ENCODE measurements around the gene TSPAN1.

TSPAN1 gene

DNA sequence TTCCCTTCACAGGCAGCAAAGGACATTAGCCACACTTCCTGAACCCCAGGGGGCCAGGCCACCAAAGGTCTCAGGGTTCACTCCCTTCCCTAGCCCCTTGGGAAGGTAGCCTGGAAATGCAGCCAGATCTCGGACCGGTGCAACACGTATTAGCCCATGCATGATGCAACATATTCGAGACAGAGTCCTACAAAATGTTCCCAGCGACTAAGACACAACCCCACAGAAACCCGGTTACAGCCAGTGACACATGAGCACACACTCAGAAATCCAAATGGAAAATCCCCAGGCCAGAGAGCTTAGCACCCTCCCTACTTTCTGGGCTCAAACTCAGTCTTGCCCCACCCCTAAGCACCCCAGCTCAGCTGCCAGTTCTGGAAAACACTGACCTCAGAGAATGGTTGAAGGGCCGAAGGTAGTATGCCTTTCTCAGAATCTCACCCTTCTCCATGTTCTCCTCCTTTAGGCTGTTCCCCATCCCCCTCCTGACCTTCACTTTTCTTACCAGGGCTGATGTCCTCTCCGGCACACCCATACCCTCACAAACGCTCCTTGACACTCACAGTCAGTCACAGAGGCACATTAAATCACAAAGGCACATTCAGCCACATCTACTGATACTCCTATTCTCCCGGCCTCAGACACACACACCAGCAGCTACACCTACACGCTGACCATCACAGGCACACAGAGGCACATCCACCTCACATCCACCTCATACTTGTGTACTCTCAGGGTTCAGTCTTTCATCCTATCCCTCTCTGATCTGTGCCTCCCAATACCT is at the start of gene TSPAN1:
TSPAN1 (plus strand) TSS at position 640 of the 784 bp plus-strand sequence. CDS start 6,021 bp downstream, outside the sequence.
- DNase-seq (ENCODE audit: low read depth in 2 of 2), result no peak

DNA sequence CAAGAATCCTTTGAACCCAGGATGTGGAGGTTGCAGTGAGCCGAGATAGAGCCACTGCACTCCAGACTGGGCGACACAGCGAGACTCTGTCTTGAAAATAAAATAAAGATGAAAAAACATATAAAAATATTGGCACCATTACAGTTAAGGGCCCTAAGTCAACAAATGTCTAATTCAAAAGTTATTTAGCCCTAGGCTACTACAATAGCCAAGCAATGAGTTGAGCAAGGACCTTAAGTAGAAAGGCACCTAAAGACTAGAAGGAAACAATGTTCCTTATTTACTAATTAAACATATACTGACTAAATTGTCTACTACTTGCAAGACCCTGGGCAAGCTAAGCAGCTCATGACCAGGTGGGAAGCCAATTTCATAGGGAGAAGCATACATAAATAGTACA is 46.5 kb upstream of the TSPAN1 start:
- no peak for DNase-seq (ENCODE audit: low read depth in 2 of 2)

DNA sequence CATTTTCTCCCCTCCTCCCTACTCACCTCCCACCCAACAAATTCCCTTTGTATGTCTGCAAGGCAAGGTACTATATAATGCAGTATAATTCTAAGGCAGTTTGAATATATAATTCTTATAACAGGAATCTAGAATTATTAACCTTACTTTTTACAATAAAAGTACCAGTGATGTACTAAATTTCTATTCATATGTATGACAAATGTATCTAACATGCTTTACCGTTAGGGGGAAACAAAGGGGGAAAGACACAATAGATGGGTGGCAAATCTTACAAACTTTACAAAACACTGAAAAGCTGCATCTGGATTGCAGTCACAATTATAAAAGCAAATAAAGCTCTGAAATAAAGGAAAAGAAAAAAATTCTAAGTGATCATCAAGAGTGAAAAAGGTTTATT is 44.8 kb upstream of the TSPAN1 start:
- no peak for DNase-seq (ENCODE audit: low read depth in 2 of 2)

DNA sequence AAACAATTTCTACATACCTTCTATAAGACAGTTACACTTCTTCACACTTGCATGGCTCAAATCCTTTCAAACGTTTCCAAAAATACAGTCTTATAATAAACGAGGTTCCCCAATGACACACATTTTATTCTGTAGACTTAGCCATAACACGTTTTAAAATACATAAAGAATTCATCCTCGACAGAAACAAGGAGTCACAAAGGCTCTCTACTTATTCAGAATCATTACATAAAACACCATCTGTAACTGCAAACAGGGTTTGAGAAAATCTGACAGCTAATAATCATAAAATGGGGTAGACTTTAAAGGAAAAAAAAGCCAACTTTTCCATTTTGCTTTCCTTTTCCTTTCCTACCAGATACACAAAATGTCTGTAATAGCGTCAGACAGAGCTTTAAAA is 44.3 kb upstream of the TSPAN1 start:
- no peak for DNase-seq (ENCODE audit: low read depth in 2 of 2)

GRCh38 chr1:46131093-46131492 is 43.8 kb upstream of the TSPAN1 start:
- DNase-seq (ENCODE audit: low read depth in 2 of 2), result no peak

- DNase-seq (ENCODE audit: low read depth in 2 of 2), result peak in 1 of 2 experiments; percentile 13
Measured at GRCh38 chr1:46131712-46132528, 43.0 kb upstream of the TSPAN1 start.

- DNase-seq (ENCODE audit: low read depth in 2 of 2), result peak; percentile 80 to 86
Measured at GRCh38 chr1:46132529-46133180, 42.2 kb upstream of the TSPAN1 start, which contains the start of gene PIK3R3. Gene PIK3R3 (minus strand): TSS chr1:46132629. CDS start chr1:46131952, 677 bp downstream.

- DNase-seq (ENCODE audit: low read depth in 2 of 2), result no peak
Measured at GRCh38 chr1:46133181-46133658, 41.7 kb upstream of the TSPAN1 start.

GRCh38 chr1:46133781-46134350 is 41.0 kb upstream of the TSPAN1 start:
- no peak for DNase-seq (ENCODE audit: low read depth in 2 of 2)

- no peak for DNase-seq (ENCODE audit: low read depth in 2 of 2)
Measured at GRCh38 chr1:46134660-46135331, 40.1 kb upstream of the TSPAN1 start.

- no peak for DNase-seq (ENCODE audit: low read depth in 2 of 2)
Measured at GRCh38 chr1:46136711-46137110, 38.2 kb upstream of the TSPAN1 start.

DNA sequence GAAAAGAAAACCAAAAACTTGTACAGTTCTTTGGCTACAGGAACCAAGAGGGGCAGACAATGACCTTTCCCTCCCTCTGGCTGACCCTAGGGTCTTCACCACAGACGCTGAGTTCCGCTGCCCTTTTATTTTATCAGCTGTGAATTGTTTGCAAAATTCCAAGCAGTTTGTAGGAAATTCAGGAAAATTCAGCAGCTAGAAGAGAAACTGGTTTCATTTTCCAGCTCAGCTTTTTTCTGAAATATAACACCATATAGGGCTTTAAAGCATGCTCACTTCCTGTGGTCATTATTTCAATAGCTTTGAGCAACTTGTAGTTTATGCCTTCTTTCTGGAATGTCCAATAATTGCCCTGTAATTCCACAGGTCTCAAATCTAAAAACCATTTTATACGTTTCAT is 37.0 kb upstream of the TSPAN1 start:
- no peak for DNase-seq (ENCODE audit: low read depth in 2 of 2)

DNA sequence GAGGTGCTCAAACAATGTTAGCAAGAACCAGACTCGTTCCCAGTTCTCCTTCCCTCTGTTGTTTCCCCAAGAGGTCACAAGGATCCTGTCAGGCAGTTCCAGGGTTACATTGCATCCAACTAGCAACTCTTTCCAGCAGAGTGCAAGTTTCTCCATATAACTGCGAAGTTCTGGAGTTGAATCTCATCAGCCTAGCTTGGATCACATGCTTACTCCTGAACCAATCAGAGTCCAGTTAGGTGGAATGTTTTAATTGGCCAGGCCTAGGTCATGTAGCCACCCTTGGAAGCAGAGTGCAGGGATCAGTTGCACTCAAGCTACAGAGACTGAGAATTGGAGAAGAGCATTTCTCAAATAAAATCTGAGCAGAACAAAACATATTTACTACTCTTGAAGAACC is 26.6 kb upstream of the TSPAN1 start:
- DNase-seq (ENCODE audit: low read depth in 2 of 2), result no peak

DNA sequence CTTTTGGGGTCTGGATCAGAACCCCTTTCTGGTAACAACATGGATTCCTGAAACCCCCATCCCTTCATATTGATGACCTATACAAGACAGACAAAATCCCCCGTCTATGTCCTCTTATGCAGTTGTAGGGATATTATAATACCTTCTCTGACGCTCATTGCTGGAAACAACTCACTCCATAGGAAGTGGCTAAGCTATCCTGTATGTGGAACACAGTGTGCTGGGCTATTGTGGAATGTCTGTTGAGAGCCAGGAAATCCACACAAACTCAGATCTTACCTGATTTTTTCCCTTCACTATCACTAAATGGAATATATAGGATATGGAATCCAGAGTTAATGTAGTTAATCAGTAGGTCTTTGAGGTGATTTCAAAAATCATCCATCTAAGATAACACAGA is 24.8 kb upstream of the TSPAN1 start:
- no peak for DNase-seq (ENCODE audit: low read depth in 2 of 2)

DNA sequence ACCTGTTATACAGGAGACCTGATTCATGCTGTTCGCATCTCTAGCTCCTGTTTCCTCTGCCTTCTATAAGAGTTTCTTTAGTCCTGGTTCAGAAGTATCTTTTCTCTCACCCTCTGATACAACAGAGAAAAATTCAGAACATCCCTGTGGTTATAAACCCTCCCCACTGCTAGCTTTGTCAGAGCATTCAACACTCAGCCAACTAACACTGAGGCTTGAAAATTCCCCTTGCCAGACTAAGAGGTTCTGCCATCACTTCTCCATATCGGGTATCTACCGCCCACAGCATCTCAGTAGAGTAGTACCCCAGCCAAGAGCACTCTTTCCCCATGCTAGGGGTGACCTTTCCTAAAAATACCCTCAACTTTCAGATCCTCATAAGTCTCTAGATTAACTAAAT is 22.9 kb upstream of the TSPAN1 start:
- no peak for DNase-seq (ENCODE audit: low read depth in 2 of 2)

DNA sequence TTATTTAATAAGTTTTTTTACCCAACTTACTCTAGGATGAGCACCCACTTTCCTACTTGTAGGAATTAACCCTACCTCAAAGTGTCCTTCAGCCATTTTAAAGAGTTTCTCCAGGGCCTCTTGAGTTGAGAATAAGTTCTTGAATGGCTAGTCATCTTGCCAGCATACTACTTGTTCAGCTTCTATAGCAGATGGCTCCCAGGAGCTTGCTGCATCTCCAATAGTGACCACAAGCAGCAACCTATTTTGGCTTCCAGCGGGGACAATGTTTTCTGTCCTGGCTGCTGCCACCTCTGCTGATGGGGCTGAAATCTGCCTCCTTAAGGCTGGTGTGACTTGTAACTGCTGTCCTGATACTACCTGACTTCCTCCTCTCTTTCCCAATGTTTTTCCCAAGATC is 21.7 kb upstream of the TSPAN1 start:
- no peak for DNase-seq (ENCODE audit: low read depth in 2 of 2)

DNA sequence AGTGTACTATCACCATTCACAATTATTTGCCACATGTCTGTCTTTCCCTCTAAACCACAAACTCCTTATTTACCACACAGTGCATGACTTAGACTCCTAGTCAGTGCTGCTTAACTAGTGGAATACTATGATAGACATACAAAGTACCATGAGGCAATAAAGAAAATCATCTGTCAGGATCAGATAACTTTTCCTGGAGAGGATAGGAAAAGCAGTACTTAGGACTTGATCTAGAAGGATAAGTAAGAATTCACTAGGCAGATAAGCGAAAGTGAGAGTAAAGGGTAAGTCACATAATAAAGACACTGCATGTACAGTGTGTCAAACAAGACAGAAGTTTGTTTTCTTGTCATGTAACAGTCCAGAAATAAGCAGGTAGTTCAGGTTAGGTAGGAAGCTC is 21.2 kb upstream of the TSPAN1 start:
- no peak for DNase-seq (ENCODE audit: low read depth in 2 of 2)

DNA sequence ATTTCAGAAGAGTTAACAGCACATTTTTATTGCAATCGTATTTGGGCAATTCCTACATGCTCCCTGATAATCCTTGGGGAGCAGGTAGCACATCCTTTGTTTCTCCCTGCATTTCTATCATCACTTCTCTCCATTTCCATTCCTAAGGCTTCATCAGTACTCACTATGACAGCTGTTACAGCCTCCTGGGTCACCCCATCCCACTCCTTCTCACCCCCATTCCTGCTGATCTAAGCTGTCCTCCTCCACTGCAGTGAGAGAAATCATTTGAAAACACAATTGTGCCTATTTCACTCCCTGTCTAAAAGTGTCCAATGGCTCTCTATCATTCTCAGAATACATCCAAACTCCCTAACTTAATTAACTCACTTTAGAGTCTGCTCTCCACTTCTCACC is 17.0 kb upstream of the TSPAN1 start:
- no peak for DNase-seq (ENCODE audit: low read depth in 2 of 2)

DNA sequence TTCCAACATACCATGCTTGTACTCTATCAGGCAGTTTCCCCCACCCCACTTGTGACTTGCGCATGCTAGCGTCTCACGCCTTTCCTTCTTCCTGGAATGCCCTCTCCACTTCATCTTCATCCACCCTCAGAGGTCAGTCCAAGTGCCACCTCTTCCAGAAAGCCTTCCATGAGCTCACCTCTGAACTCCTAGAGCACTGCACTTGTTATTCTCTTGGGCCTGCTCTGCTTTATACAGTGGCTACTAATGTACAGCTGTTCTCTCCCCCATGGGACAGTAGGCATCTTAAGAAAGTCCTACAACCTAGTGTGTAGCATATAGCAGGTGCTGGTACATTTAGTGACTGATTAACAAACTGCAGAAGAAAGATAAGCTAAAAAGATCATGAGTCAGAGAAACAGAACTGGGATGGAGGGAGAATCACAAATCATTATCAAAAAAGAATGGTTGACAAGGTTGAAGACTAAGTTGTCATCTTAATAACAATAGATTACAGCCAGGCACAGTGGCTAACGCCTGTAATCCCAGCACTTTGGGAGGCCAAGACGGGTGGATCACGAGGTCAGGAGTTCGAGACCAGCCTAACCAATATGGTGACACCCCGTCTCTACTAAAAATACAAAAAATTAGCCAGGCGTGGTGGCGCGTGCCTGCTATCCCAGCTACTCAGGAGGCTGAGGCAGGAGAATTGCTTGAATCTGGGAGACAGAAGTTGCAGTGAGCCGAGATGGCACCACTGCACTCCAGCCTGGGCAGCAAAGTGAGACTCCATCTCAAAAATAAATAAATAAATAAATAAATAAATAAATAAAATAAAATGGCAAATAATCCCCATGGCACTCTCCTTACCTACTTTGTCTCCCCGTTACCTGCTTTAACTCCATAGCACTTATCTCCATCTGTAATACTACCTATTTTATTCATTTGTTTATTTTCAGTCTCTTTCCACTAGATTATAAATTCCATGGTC is 16.3 kb upstream of the TSPAN1 start:
- DNase-seq (ENCODE audit: low read depth in 2 of 2), result no peak

GRCh38 chr1:46159516-46159915 is 15.4 kb upstream of the TSPAN1 start:
- no peak for DNase-seq (ENCODE audit: low read depth in 2 of 2)

All from stimulated activated CD4-positive, alpha-beta T cell treated with anti-CD3 and anti-CD28 coated beads, Interleukin-12 subunit alpha, Interleukin-12 subunit beta, amount 100 ng/mL, for 24 hours (primary cell).